CD14-positive monocyte (primary cell): ENCODE data around the gene DYNLT1. TPM values are rescaled to one million over a fixed set of nuclear protein-coding genes. Genes with fewer than 3 reads are reported as not detected.
A peak's percentile ranks its signal among the peaks of the same experiment; 100 is the strongest.

ENCODE experiments used
- DNase-seq, 3 donors: peaks; one replicate each; pipeline ENCODE4 v3.0.0-alpha.2; 2011 to 2022
- H2AFZ ChIP-seq: 2 replicates; pipeline ENCODE4 v1.6.0; 2012; ENCODE audit warnings: mild to moderate bottlenecking, low read depth, low read length, inconsistent platforms; ENCODE audit not compliant: insufficient read depth, poor library complexity, severe bottlenecking
- H3K27ac ChIP-seq, 2 donors: 1 replicate in 1 of 2; 2 replicates in 1 of 2; pipeline ENCODE4 v1.5.1; 2012 to 2013; ENCODE audit warnings: low read length in 2 of 2, control low read depth in 1 of 2, inconsistent platforms in 1 of 2, low read depth in 1 of 2, mild to moderate bottlenecking in 1 of 2
- H3K27me3 ChIP-seq, 2 donors: one replicate each; pipeline versions ENCODE4 v1.6.0 to v1.6.1; 2011 to 2013; ENCODE audit warnings: low read length in 2 of 2; ENCODE audit not compliant: control insufficient read depth in 2 of 2, insufficient read depth in 2 of 2
- H3K36me3 ChIP-seq, 2 donors: replicated peaks in 1 of 2; 1 replicate in 1 of 2; 2 replicates in 1 of 2; pipeline versions ENCODE4 v1.5.1 to v1.6.1; 2012 to 2013; ENCODE audit warnings: low read length in 2 of 2, control low read depth in 1 of 2, inconsistent platforms in 1 of 2, mild to moderate bottlenecking in 1 of 2; ENCODE audit not compliant: insufficient read depth in 2 of 2, control insufficient read depth in 1 of 2
- H3K4me1 ChIP-seq, 2 donors: 1 replicate in 1 of 2; 2 replicates in 1 of 2; pipeline versions ENCODE4 v1.5.1 to v1.6.1; 2012 to 2013; ENCODE audit warnings: low read length in 2 of 2, control low read depth in 1 of 2, inconsistent platforms in 1 of 2, mild to moderate bottlenecking in 1 of 2, moderate library complexity in 1 of 2; ENCODE audit not compliant: insufficient read depth in 2 of 2, control insufficient read depth in 1 of 2
- H3K4me2 ChIP-seq: replicated peaks from 2 replicates; pipeline ENCODE3; 2012; ENCODE audit warnings: low read length, moderate library complexity, mild to moderate bottlenecking; ENCODE audit not compliant: poor library complexity, severe bottlenecking; ENCODE audit errors: extremely low read depth
- H3K4me3 ChIP-seq, 3 experiments: fragments of 200-600 bp in 1 of 3; sonication (generic) in 1 of 3; replicated peaks in 1 of 3; 1 replicate in 2 of 3; 2 replicates in 1 of 3; pipeline ENCODE4 v1.5.1; 2011 to 2013; ENCODE audit warnings: low read length in 3 of 3, mild to moderate bottlenecking in 3 of 3, control low read depth in 2 of 3, low read depth in 2 of 3, inconsistent platforms in 1 of 3, moderate library complexity in 1 of 3
- H3K79me2 ChIP-seq: 2 replicates; pipeline ENCODE4 v1.6.0; 2012; ENCODE audit warnings: mild to moderate bottlenecking, control low read depth, inconsistent platforms, low read length, moderate library complexity; ENCODE audit not compliant: insufficient read depth
- H3K9ac ChIP-seq: 2 replicates; pipeline ENCODE4 v1.6.0; 2017; ENCODE audit warnings: low read length, mild to moderate bottlenecking; ENCODE audit not compliant: insufficient read depth, poor library complexity, severe bottlenecking
- H3K9me3 ChIP-seq, 2 donors: replicated peaks in 1 of 2; 1 replicate in 1 of 2; 2 replicates in 1 of 2; pipeline versions ENCODE4 v1.5.1 to v1.6.1; 2012 to 2013; ENCODE audit warnings: low read length in 2 of 2, control low read depth in 1 of 2; ENCODE audit not compliant: control insufficient read depth in 1 of 2, insufficient read depth in 1 of 2
- H4K20me1 ChIP-seq: 2 replicates; pipeline ENCODE4 v1.6.0; 2012; ENCODE audit warnings: mild to moderate bottlenecking, low read length, control low read depth, moderate library complexity; ENCODE audit not compliant: insufficient read depth
- H3K27ac Mint-ChIP-seq, 7 donors: one replicate each; pipeline ENCODE4 v1.8.0; 2020; ENCODE audit warnings: mild to moderate bottlenecking in 7 of 7, mixed read lengths in 7 of 7, moderate library complexity in 6 of 7, inconsistent platforms in 2 of 7
- H3K27me3 Mint-ChIP-seq, 3 donors: one replicate each; pipeline ENCODE4 v1.8.0; 2021 to 2022; ENCODE audit warnings: low read depth in 3 of 3, mild to moderate bottlenecking in 3 of 3, mixed read lengths in 3 of 3, moderate library complexity in 3 of 3, inconsistent platforms in 1 of 3
- H3K36me3 Mint-ChIP-seq, 2 donors: one replicate each; pipeline ENCODE4 v1.8.0; 2020; ENCODE audit warnings: mixed read lengths in 2 of 2, inconsistent platforms in 1 of 2, mild to moderate bottlenecking in 1 of 2
- H3K4me1 Mint-ChIP-seq: one replicate; pipeline ENCODE4 v1.8.0; 2020; ENCODE audit warnings: mild to moderate bottlenecking, mixed read lengths
- H3K4me3 Mint-ChIP-seq, 2 donors: one replicate each; pipeline ENCODE4 v1.8.0; 2020; ENCODE audit warnings: mild to moderate bottlenecking in 2 of 2, mixed read lengths in 2 of 2, moderate library complexity in 1 of 2
- H3K9me3 Mint-ChIP-seq, 7 donors: one replicate each; pipeline ENCODE4 v1.8.0; 2020 to 2022; ENCODE audit warnings: mixed read lengths in 7 of 7, mild to moderate bottlenecking in 6 of 7, moderate library complexity in 6 of 7, inconsistent platforms in 2 of 7
- CTCF ChIP-seq: fragments of 200-600 bp; IDR thresholded peaks from one replicate; pipeline ENCODE4 v1.8.0; 2022; ENCODE audit warnings: antibody characterized with exemption, mild to moderate bottlenecking
- WGBS: methylation state at CpG from one replicate; pipeline ENCODE4 v1.1.5; 2013; ENCODE audit warnings: missing lambda C conversion rate; ENCODE audit not compliant: insufficient coverage; 5-methylcytosine and 5-hydroxymethylcytosine counted together
- intact Hi-C, 2 donors: fragments of 100-400 bp; cut with micrococcal nuclease; formaldehyde crosslinking; loops; one replicate each; pipeline versions ENCODE4 v1.15.0 to v1.15.1; 2023
- polyA plus RNA-seq, 3 donors: library from polyadenylated mRNA; depleted of rRNA in 1 of 3; unstranded in 2 of 3; stranded (reverse) in 1 of 3; fragments of 300-500 nt in 2 of 3; fragments of >200 nt in 1 of 3; fragmentation: Illumina TruSeq in 2 of 3; gene quantifications; 1 replicate in 2 of 3; 2 replicates in 1 of 3; pipeline ENCODE4 v1.2.3, GENCODE V29; 2012 to 2021

DYNLT1 gene
- polyA plus RNA-seq, 3 donors, result 248 to 287 (median 286) TPM

- Histone ChIP-seq H3K4me3 (no peak overlapping the region), H4K20me1 (peaks cover 8% of the 10 kb centered on the region), H3K4me1 (no peaks in the 10 kb centered on the region), H3K36me3 (peaks cover 68 to 93% of the 10 kb centered on the region in 2 donors), H3K9me3 (no peaks in the 10 kb centered on the region), H3K9ac (no peak overlapping the region), H3K4me2 (no peak overlapping the region), H3K79me2 (no peaks in the 10 kb centered on the region), H3K27me3 (no peaks in the 10 kb centered on the region), H3K27ac (peak overlapping the region in 1 of 2 donors; percentile 36), H2AFZ (no peak overlapping the region)
- Mint-ChIP-seq H3K9me3 (peaks cover 0 to 2% (median 0%) of the 10 kb centered on the region in 7 donors), H3K4me3 (no peak overlapping the region), H3K4me1 (no peaks in the 10 kb centered on the region), H3K27me3 (peaks cover 0 to 1% (median 0%) of the 10 kb centered on the region in 3 donors), H3K36me3 (peaks cover 70 to 93% of the 10 kb centered on the region in 2 donors), H3K27ac (peak overlapping the region in 1 of 7 donors; percentile 21)
- intact Hi-C loops, result loop anchor here in 1 of 2 donors (10.0 kb wide), 1 partner anchor 393 kb away; no protein-coding TSS in a partner anchor
- WGBS, result 99% methylated on average over 10 of the region's 12 CpGs
- DNase-seq, result no peak
- no peak for TF ChIP-seq CTCF
Measured at GRCh38 chr6:158608221-158608620, 36.3 kb downstream of the DYNLT1 start.

- Histone ChIP-seq H4K20me1 (peaks cover 8% of the 10 kb centered on the region), H3K4me3 (no peak overlapping the region), H3K9ac (no peak overlapping the region), H3K4me2 (no peak overlapping the region), H2AFZ (no peak overlapping the region), H3K4me1 (no peaks in the 10 kb centered on the region), H3K27me3 (no peaks in the 10 kb centered on the region), H3K36me3 (peaks cover 68 to 93% of the 10 kb centered on the region in 2 donors), H3K9me3 (no peaks in the 10 kb centered on the region), H3K79me2 (no peaks in the 10 kb centered on the region), H3K27ac (peak overlapping the region in 1 of 2 donors; percentile 36)
- H3K27ac Mint-ChIP-seq, result peak overlapping the region in 1 of 7 donors; percentile 12
- DNase-seq, result no peak
- H3K9me3 Mint-ChIP-seq, result peaks cover 0 to 2% (median 0%) of the 10 kb centered on the region in 7 donors
- WGBS, result 98% methylated on average over 14 of the region's 14 CpGs
- peaks cover 70 to 94% of the 10 kb centered on the region in 2 donors for H3K36me3 Mint-ChIP-seq
- no peak for TF ChIP-seq CTCF
- no peaks in the 10 kb centered on the region for H3K4me1 Mint-ChIP-seq
- peaks cover 0 to 1% (median 0%) of the 10 kb centered on the region in 3 donors for H3K27me3 Mint-ChIP-seq
- no peak overlapping the region for H3K4me3 Mint-ChIP-seq
- intact Hi-C loops, result loop anchor here in 1 of 2 donors (10.0 kb wide), 1 partner anchor 393 kb away; no protein-coding TSS in a partner anchor
Measured at GRCh38 chr6:158607411-158608170, 37.0 kb downstream of the DYNLT1 start.
